Panc1 (cell line): Measurements from ENCODE around the gene ADCY1. TPM values are rescaled to one million over a fixed set of nuclear protein-coding genes. Genes with fewer than 3 reads are reported as not detected.

ENCODE experiments used
- ATAC-seq: fragments of 200-7000 bp; cut with Tn5 transposase; 2 replicates; pipeline ENCODE4 v1.9.1; 2020; ENCODE audit warnings: mild to moderate bottlenecking, moderate library complexity
- BruUV-seq: library from RNA; stranded (reverse); fragments of 400-500 nt; replicated peaks from 2 replicates; lab custom pipeline; 2021; lab: Mats Ljungman, UMichigan
- CTCF ChIA-PET: fragments of 300-600 bp; sonication (Branson Sonifier 250); formaldehyde crosslinking; loops from one replicate; lab custom pipeline; 2022; ENCODE audit warnings: antibody characterized with exemption; lab: Charles Lee
- POLR2A ChIA-PET: fragments of 300-600 bp; sonication (Branson Sonifier 250); formaldehyde crosslinking; loops from one replicate; lab custom pipeline; 2022; ENCODE audit warnings: antibody characterized with exemption; lab: Charles Lee
- DNase-seq: peaks from one replicate; pipeline ENCODE4 v3.0.0-alpha.2; 2010; ENCODE audit warnings: low read depth, low spot score
- H3K27ac ChIP-seq: 2 replicates; pipeline ENCODE4 v1.5.1; 2011; ENCODE audit warnings: mild to moderate bottlenecking, low read length, inconsistent platforms
- H3K27me3 ChIP-seq: fragments of 200-500 bp; sonication (Bioruptor generic); 2 replicates; pipeline ENCODE4 v1.6.0; 2014; ENCODE audit warnings: low read length, inconsistent platforms; ENCODE audit not compliant: control insufficient read depth, insufficient read depth
- H3K36me3 ChIP-seq: fragments of 200-500 bp; sonication (Bioruptor generic); 2 replicates; pipeline ENCODE4 v1.5.1; 2014; ENCODE audit warnings: inconsistent platforms, mild to moderate bottlenecking, low read length, moderate library complexity; ENCODE audit not compliant: control insufficient read depth, insufficient read depth
- H3K4me1 ChIP-seq: 2 replicates; pipeline ENCODE4 v1.5.1; 2011; ENCODE audit warnings: inconsistent platforms, mild to moderate bottlenecking, low read length, moderate library complexity; ENCODE audit not compliant: control insufficient read depth, insufficient read depth
- H3K4me3 ChIP-seq, 2 experiments: 2 replicates each; pipeline ENCODE4 v1.5.1; 2011 to 2012; ENCODE audit warnings: low read depth in 2 of 2, low read length in 2 of 2, mild to moderate bottlenecking in 2 of 2, inconsistent platforms in 1 of 2, moderate library complexity in 1 of 2
- H3K9me3 ChIP-seq: fragments of 200-500 bp; sonication (Bioruptor generic); 2 replicates; pipeline ENCODE4 v1.5.1; 2014; ENCODE audit warnings: low read depth, mild to moderate bottlenecking, inconsistent platforms, low read length, moderate library complexity; ENCODE audit not compliant: control insufficient read depth, insufficient read depth
- CTCF ChIP-seq: fragments of 450-650 bp; IDR thresholded peaks from 2 replicates; pipeline ENCODE4 v1.5.1; 2017; ENCODE audit warnings: mild to moderate bottlenecking
- POLR2AphosphoS5 ChIP-seq: IDR thresholded peaks from 2 replicates; pipeline ENCODE4 v1.6.1; 2012; ENCODE audit warnings: mild to moderate bottlenecking, low read depth, low read length, moderate library complexity
- REST ChIP-seq, 2 experiments: IDR thresholded peaks; 2 replicates each; pipeline ENCODE4 v1.6.1; 2011 to 2012; ENCODE audit warnings: low read depth in 2 of 2, control low read depth in 1 of 2, low read length in 1 of 2, mild to moderate bottlenecking in 1 of 2, moderate library complexity in 1 of 2; ENCODE audit not compliant: insufficient read depth in 1 of 2
- SIN3A ChIP-seq: IDR thresholded peaks from 2 replicates; pipeline ENCODE4 v1.6.1; 2012; ENCODE audit warnings: low read depth, mild to moderate bottlenecking, low read length, moderate library complexity, borderline replicate concordance; ENCODE audit not compliant: insufficient read depth
- TCF7L2 ChIP-seq: IDR thresholded peaks from 2 replicates; pipeline ENCODE4 v1.6.1; 2011; ENCODE audit warnings: mild to moderate bottlenecking, low read depth, low read length, inconsistent platforms
- in situ Hi-C: cut with HindIII; loops from 2 replicates; pipeline ENCODE4 v1.10.0; 2016; ENCODE audit warnings: low sequenced_read_pairs, low pct_unique_long_range_greater_than_20kb
- intact Hi-C: fragments of 100-400 bp; cut with micrococcal nuclease; formaldehyde crosslinking; loops from one replicate; pipeline ENCODE4 v1.10.0; 2022; ENCODE audit not compliant: unreplicated experiment
- total RNA-seq: library from RNA; stranded (reverse); gene quantifications from one replicate; pipeline ENCODE4 v1.2.1, GENCODE V29; 2021; ENCODE audit not compliant: unreplicated experiment

ADCY1 gene
- total RNA-seq, 1 experiment from 2014 or later = 2.1 TPM

GRCh38 chr7:45622058-45622457 lies 47.9 kb downstream of the ADCY1 start:
- in situ Hi-C loops = no loop called here
- Histone ChIP-seq H3K36me3 (no peaks in the 10 kb centered on the region), H3K27me3 (no peaks in the 10 kb centered on the region), H3K27ac (no peak overlapping the region), H3K4me3 (no peak overlapping the region), H3K9me3 (no peaks in the 10 kb centered on the region), H3K4me1 (no peaks in the 10 kb centered on the region)
- DNase-seq = no peak
- no TSS peak for BruUV-seq
- TF ChIP-seq POLR2AphosphoS5 (no peak), REST (IDR thresholded peaks at IDR 0.05; ENCODE audit: insufficient read depth in 1 of 2, low read depth in 2 of 2, low read length in 1 of 2) (no peak), TCF7L2 (no peak), CTCF (no peak), SIN3A (no peak)
- ChIA-PET POLR2A (interaction anchor here (0.6 kb wide), 1 partner anchor 56 kb away, joined by 3 read pairs; no protein-coding TSS in a partner anchor), CTCF (no interaction called here)
- intact Hi-C loops = no loop called here
- ATAC-seq = no peak

GRCh38 chr7:45623157-45623556 lies 49.0 kb downstream of the ADCY1 start:
- no peak for DNase-seq
- Histone ChIP-seq H3K27ac (no peak overlapping the region), H3K4me3 (no peak overlapping the region), H3K36me3 (no peaks in the 10 kb centered on the region), H3K27me3 (no peaks in the 10 kb centered on the region), H3K4me1 (no peaks in the 10 kb centered on the region), H3K9me3 (no peaks in the 10 kb centered on the region)
- CTCF ChIA-PET = no interaction called here
- BruUV-seq = no TSS peak
- no peak for TF ChIP-seq REST (IDR thresholded peaks at IDR 0.05; ENCODE audit: insufficient read depth in 1 of 2, low read depth in 2 of 2, low read length in 1 of 2)
- no peak for TF ChIP-seq POLR2AphosphoS5
- TF ChIP-seq CTCF = no peak
- no peak for TF ChIP-seq SIN3A
- no peak for TF ChIP-seq TCF7L2
- in situ Hi-C loops = no loop called here
- ATAC-seq = no peak
- intact Hi-C loops = no loop called here
- POLR2A ChIA-PET = no interaction called here
